GM19372 (cell line): Measurements from ENCODE around the gene SNRPA1.
"Not testable (repeated sequence)": the region's sequence is repeated elsewhere in the genome, so short reads cannot be mapped to it uniquely, and the experiment has no call there.

Source experiments
- ATAC-seq: cut with Tn5 transposase; IDR thresholded peaks from one replicate; pipeline ENCODE4 v1.9.1; 2021; ENCODE audit warnings: mild to moderate bottlenecking, low read depth, moderate library complexity; ENCODE audit not compliant: unreplicated experiment

SNRPA1 gene

GRCh38 chr15:101296418-101297405 lies 1.7 kb upstream of the SNRPA1 start:
- no peak for ATAC-seq

GRCh38 chr15:101295607-101296161 lies 636 bp upstream of the SNRPA1 start:
- no peak for ATAC-seq

GRCh38 chr15:101293122-101293521 lies 1.9 kb downstream of the SNRPA1 start:
- ATAC-seq = no peak

GRCh38 chr15:101288905-101289513 lies 6.0 kb downstream of the SNRPA1 start:
- no peak for ATAC-seq

GRCh38 chr15:101287342-101287741 lies 7.7 kb downstream of the SNRPA1 start:
- ATAC-seq = not testable (repeated sequence)

GRCh38 chr15:101286471-101287114 lies 8.5 kb downstream of the SNRPA1 start:
- ATAC-seq = no peak

GRCh38 chr15:101283931-101284330 lies 11.1 kb downstream of the SNRPA1 start:
- ATAC-seq = no peak

GRCh38 chr15:101280007-101280406 lies 15.0 kb downstream of the SNRPA1 start:
- ATAC-seq = no peak

- ATAC-seq = no peak
Observed at GRCh38 chr15:101277943-101278564, 17.0 kb downstream of the SNRPA1 start.

- peak; percentile 90 for ATAC-seq
Observed at GRCh38 chr15:101277038-101277822, 17.8 kb downstream of the SNRPA1 start, which contains the start of gene SELENOS. TSS of gene SELENOS (minus strand) at chr15:101277485. CDS start at chr15:101277417, 68 bp downstream.

GRCh38 chr15:101276501-101277037 lies 18.5 kb downstream of the SNRPA1 start:
- ATAC-seq = no peak

GRCh38 chr15:101275018-101275417 lies 20.0 kb downstream of the SNRPA1 start:
- no peak for ATAC-seq

GRCh38 chr15:101273534-101273933 lies 21.5 kb downstream of the SNRPA1 start:
- no peak for ATAC-seq

- no peak for ATAC-seq
Observed at GRCh38 chr15:101272584-101272983, 22.5 kb downstream of the SNRPA1 start.

GRCh38 chr15:101269479-101270223 lies 25.4 kb downstream of the SNRPA1 start:
- no peak for ATAC-seq

- ATAC-seq = no peak
Observed at GRCh38 chr15:101267320-101268104, 27.5 kb downstream of the SNRPA1 start.

- ATAC-seq = no peak
Observed at GRCh38 chr15:101266787-101267186, 28.3 kb downstream of the SNRPA1 start.

GRCh38 chr15:101266034-101266433 lies 29.0 kb downstream of the SNRPA1 start:
- no peak for ATAC-seq
